Endodermal cell (in vitro differentiated cells): Measurements from ENCODE around the gene STK32B. TPM values are rescaled to one million over a fixed set of nuclear protein-coding genes. Genes with fewer than 3 reads are reported as not detected.
A peak's percentile ranks its signal among the peaks of the same experiment; 100 is the strongest.

ENCODE experiments used
- DNase-seq: peaks from one replicate; pipeline ENCODE4 v3.0.0-alpha.2; 2017
- H3K27ac ChIP-seq: 2 replicates; pipeline ENCODE4 v1.5.1; 2013; ENCODE audit warnings: mild to moderate bottlenecking, low read depth, low read length, moderate library complexity
- H3K27me3 ChIP-seq: 2 replicates; pipeline ENCODE4 v1.6.1; 2013; ENCODE audit warnings: mild to moderate bottlenecking, low read length, moderate library complexity; ENCODE audit not compliant: insufficient read depth, control insufficient read depth, poor library complexity, severe bottlenecking
- H3K36me3 ChIP-seq: 2 replicates; pipeline ENCODE4 v1.7.0; 2013; ENCODE audit warnings: mild to moderate bottlenecking, low read length, moderate library complexity; ENCODE audit not compliant: control insufficient read depth, insufficient read depth
- H3K4me1 ChIP-seq: one replicate; pipeline ENCODE4 v1.7.0; 2013; ENCODE audit warnings: low read length; ENCODE audit not compliant: control insufficient read depth, insufficient read depth
- H3K4me3 ChIP-seq: 2 replicates; pipeline ENCODE4 v1.5.1; 2013; ENCODE audit warnings: mild to moderate bottlenecking, low read length, moderate library complexity
- H3K9ac ChIP-seq: 2 replicates; pipeline ENCODE4 v1.6.1; 2013; ENCODE audit warnings: mild to moderate bottlenecking, low read length, moderate library complexity; ENCODE audit not compliant: poor library complexity, severe bottlenecking; ENCODE audit errors: extremely low read depth
- H3K9me3 ChIP-seq: 2 replicates; pipeline ENCODE4 v1.6.1; 2013; ENCODE audit warnings: mild to moderate bottlenecking, low read length, moderate library complexity; ENCODE audit not compliant: control insufficient read depth
- H3K27ac Mint-ChIP-seq: 2 replicates; pipeline ENCODE4 v1.8.0; 2020; ENCODE audit warnings: mixed read lengths
- H3K27me3 Mint-ChIP-seq: 2 replicates; pipeline ENCODE4 v1.8.0; 2021; ENCODE audit warnings: mild to moderate bottlenecking, mixed read lengths; ENCODE audit not compliant: insufficient read depth
- H3K36me3 Mint-ChIP-seq: 2 replicates; pipeline ENCODE4 v1.8.0; 2020; ENCODE audit warnings: low read depth, mixed read lengths
- H3K4me1 Mint-ChIP-seq: 2 replicates; pipeline ENCODE4 v1.8.0; 2020; ENCODE audit warnings: mixed read lengths
- H3K4me3 Mint-ChIP-seq: 2 replicates; pipeline ENCODE4 v1.8.0; 2020; ENCODE audit warnings: mild to moderate bottlenecking, moderate library complexity, mixed read lengths
- H3K9me3 Mint-ChIP-seq: 2 replicates; pipeline ENCODE4 v1.8.0; 2020; ENCODE audit warnings: mild to moderate bottlenecking, mixed read lengths
- CTCF ChIP-seq: fragments of 200-600 bp; sonication (generic); conservative IDR thresholded peaks from 2 replicates; pipeline ENCODE4 v1.5.0; 2021; ENCODE audit warnings: antibody characterized with exemption, mild to moderate bottlenecking
- WGBS, 2 experiments: methylation state at CpG; one replicate each; pipeline versions ENCODE4 v1.1.5 to v1.1.7; 2013; ENCODE audit warnings: missing lambda C conversion rate in 2 of 2, mixed read lengths in 1 of 2; ENCODE audit not compliant: insufficient coverage in 1 of 2, insufficient read length in 1 of 2; 5-methylcytosine and 5-hydroxymethylcytosine counted together
- total RNA-seq, 2 donors: library from RNA; stranded (reverse); fragmentation: NEBNext Ultra II Directional in 1 of 2; extraction: Animal tissue kit (Norgen Biotek cat#: 25700) in 1 of 2; gene quantifications; 2 replicates in 1 of 2; 3 replicates in 1 of 2; pipeline ENCODE4 v1.2.1, GENCODE V29; 2021

Gene STK32B
- total RNA-seq, 2 donors from 2014 or later = 1.4 to 1.5 TPM

- Histone ChIP-seq H3K9me3 (no peaks in the 10 kb centered on the region), H3K27ac (no peak overlapping the region), H3K9ac (no peak overlapping the region), H3K36me3 (no peaks in the 10 kb centered on the region), H3K4me3 (no peak overlapping the region), H3K27me3 (no peaks in the 10 kb centered on the region), H3K4me1 (no peaks in the 10 kb centered on the region)
- H3K36me3 Mint-ChIP-seq = no peaks in the 10 kb centered on the region
- WGBS, 2 experiments = 84 to 87% methylated on average over 13 to 15 of the region's 15 CpGs
- H3K4me3 Mint-ChIP-seq = no peak overlapping the region
- H3K27ac Mint-ChIP-seq = no peak overlapping the region
- no peaks in the 10 kb centered on the region for H3K27me3 Mint-ChIP-seq
- DNase-seq = peak; percentile 34
- no peak for TF ChIP-seq CTCF
- no peaks in the 10 kb centered on the region for H3K9me3 Mint-ChIP-seq
- H3K4me1 Mint-ChIP-seq = no peaks in the 10 kb centered on the region
Measured at GRCh38 chr4:5463936-5464650, 412.8 kb downstream of the STK32B start.

- Mint-ChIP-seq H3K36me3 (no peaks in the 10 kb centered on the region), H3K27ac (no peak overlapping the region), H3K9me3 (no peaks in the 10 kb centered on the region), H3K27me3 (no peaks in the 10 kb centered on the region), H3K4me1 (no peaks in the 10 kb centered on the region), H3K4me3 (no peak overlapping the region)
- no peak overlapping the region for H3K27ac ChIP-seq
- H3K36me3 ChIP-seq = no peaks in the 10 kb centered on the region
- no peaks in the 10 kb centered on the region for H3K27me3 ChIP-seq
- no peak overlapping the region for H3K4me3 ChIP-seq
- WGBS, 2 experiments = 88 to 89% methylated on average over 3 to 4 of the region's 4 CpGs
- H3K9me3 ChIP-seq = no peaks in the 10 kb centered on the region
- no peaks in the 10 kb centered on the region for H3K4me1 ChIP-seq
- DNase-seq = no peak
- TF ChIP-seq CTCF = no peak
- no peak overlapping the region for H3K9ac ChIP-seq
Measured at GRCh38 chr4:5465529-5465928, 414.2 kb downstream of the STK32B start.

- H3K27me3 ChIP-seq = no peaks in the 10 kb centered on the region
- no peak overlapping the region for H3K27ac ChIP-seq
- H3K27me3 Mint-ChIP-seq = no peaks in the 10 kb centered on the region
- no peaks in the 10 kb centered on the region for H3K36me3 Mint-ChIP-seq
- no peak overlapping the region for H3K4me3 Mint-ChIP-seq
- H3K9ac ChIP-seq = no peak overlapping the region
- DNase-seq = peak; percentile 20
- H3K4me3 ChIP-seq = no peak overlapping the region
- H3K4me1 ChIP-seq = no peaks in the 10 kb centered on the region
- H3K9me3 Mint-ChIP-seq = no peaks in the 10 kb centered on the region
- no peak for TF ChIP-seq CTCF
- H3K36me3 ChIP-seq = no peaks in the 10 kb centered on the region
- 79 to 83% methylated on average over 1 to 9 of the region's 9 CpGs for WGBS, 2 experiments
- H3K4me1 Mint-ChIP-seq = no peaks in the 10 kb centered on the region
- no peak overlapping the region for H3K27ac Mint-ChIP-seq
- no peaks in the 10 kb centered on the region for H3K9me3 ChIP-seq
Measured at GRCh38 chr4:5465956-5466355, 414.7 kb downstream of the STK32B start.
